ENCODE measurements around the gene NPAS3.

NPAS3 gene

DNA sequence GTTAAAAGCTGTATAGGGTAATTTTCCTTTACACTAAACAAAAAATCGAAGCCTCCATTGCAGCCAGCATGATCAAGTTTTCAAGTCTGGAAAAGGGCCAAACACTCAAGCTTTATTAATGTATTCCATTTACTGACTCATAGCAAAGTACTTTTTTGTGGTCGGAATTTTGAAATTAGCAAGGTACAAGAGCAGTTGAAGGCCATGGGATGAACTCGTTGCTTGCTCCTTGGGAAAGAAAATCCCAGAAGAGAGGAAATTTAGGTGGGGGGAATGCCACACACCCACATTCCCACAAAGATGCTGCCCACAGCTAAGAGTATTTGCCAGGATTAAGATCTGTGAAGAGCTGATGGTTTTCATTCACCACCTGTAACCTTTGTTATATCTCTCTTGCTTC, 678.5 kb downstream of the NPAS3 start:
- H3K9me3 ChIP-seq (replicated peaks; ENCODE audit: insufficient read depth, low read length): no peaks in the 10 kb centered on the region
- no peak overlapping the region for H2AFZ ChIP-seq (ENCODE audit: low read length)
- H3K79me2 ChIP-seq (ENCODE audit: low read length): no peaks in the 10 kb centered on the region
- no peaks in the 10 kb centered on the region for H3K4me1 ChIP-seq (ENCODE audit: low read length)
- no peak overlapping the region for H3K27ac ChIP-seq (ENCODE audit: low read length)
- no peaks in the 10 kb centered on the region for H4K20me1 ChIP-seq (ENCODE audit: insufficient read depth, low read length)
- no peaks in the 10 kb centered on the region for H3K9me2 ChIP-seq (replicated peaks; ENCODE audit: insufficient read depth, low read length)
- TF ChIP-seq EZH2 (optimal IDR thresholded peaks at IDR 0.05; ENCODE audit: low read depth, low read length) (no peak), EZH2phosphoT487 (IDR thresholded peaks at IDR 0.05; ENCODE audit: low read length) (no peak)
- TF ChIP-seq, protein P1, sequence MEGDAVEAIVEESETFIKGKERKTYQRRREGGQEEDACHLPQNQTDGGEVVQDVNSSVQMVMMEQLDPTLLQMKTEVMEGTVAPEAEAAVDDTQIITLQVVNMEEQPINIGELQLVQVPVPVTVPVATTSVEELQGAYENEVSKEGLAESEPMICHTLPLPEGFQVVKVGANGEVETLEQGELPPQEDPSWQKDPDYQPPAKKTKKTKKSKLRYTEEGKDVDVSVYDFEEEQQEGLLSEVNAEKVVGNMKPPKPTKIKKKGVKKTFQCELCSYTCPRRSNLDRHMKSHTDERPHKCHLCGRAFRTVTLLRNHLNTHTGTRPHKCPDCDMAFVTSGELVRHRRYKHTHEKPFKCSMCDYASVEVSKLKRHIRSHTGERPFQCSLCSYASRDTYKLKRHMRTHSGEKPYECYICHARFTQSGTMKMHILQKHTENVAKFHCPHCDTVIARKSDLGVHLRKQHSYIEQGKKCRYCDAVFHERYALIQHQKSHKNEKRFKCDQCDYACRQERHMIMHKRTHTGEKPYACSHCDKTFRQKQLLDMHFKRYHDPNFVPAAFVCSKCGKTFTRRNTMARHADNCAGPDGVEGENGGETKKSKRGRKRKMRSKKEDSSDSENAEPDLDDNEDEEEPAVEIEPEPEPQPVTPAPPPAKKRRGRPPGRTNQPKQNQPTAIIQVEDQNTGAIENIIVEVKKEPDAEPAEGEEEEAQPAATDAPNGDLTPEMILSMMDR (IDR thresholded peaks at IDR 0.05; ENCODE audit: low read length): no peak
- no peak overlapping the region for H3K4me3 ChIP-seq (ENCODE audit: low read length)
- H3K36me3 ChIP-seq (replicated peaks; ENCODE audit: insufficient read depth, low read length): no peaks in the 10 kb centered on the region
- H3K4me2 ChIP-seq (ENCODE audit: low read depth, low read length): no peak overlapping the region
- no peaks in the 10 kb centered on the region for H3K27me3 ChIP-seq (replicated peaks; ENCODE audit: insufficient read depth, low read length)
- H3F3A ChIP-seq (ENCODE audit: insufficient read depth, low read length): no peaks in the 10 kb centered on the region
- H3K9ac ChIP-seq (ENCODE audit: low read length): no peak overlapping the region
- DNase-seq: no peak

DNA sequence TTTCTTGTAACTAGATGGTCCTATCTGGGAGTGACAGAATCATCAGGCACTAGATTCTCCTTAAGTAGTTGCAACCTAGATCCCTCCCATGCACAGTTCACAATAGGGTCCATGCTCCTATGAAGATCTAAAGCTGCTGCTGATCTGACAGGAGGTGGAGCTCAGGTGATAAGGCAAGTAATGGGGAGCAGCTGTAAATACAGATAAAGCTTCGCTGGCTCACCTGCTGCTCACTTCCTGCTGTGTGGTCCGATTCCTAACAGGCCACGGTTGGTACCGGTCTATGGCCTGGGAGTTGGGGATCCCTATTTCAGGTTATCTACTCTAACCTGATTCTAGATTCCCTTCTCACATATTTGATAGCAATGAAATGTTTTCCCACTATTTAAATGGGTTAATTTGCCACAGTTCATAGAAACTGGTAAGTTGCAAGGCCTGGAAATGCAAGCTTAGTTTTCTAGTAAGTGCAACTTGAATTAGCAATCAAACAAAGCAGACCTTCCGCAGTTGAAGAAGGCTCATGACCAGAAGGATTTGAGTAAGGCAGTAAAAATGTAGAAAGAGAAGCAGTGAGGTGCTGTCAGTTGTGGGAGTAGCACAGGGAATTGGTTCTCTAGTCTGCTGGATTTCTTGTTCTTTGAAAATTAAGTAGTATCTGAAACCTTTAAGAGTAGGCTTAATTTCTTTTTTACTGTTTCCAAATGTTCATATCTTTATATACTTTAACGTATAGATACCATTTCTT, 679.9 kb downstream of the NPAS3 start:
- Histone ChIP-seq H2AFZ (ENCODE audit: low read length) (no peak overlapping the region), H3K4me2 (ENCODE audit: low read depth, low read length) (no peak overlapping the region), H3K9me3 (replicated peaks; ENCODE audit: insufficient read depth, low read length) (no peaks in the 10 kb centered on the region), H4K20me1 (ENCODE audit: insufficient read depth, low read length) (no peaks in the 10 kb centered on the region), H3K27me3 (replicated peaks; ENCODE audit: insufficient read depth, low read length) (no peaks in the 10 kb centered on the region), H3K9me2 (replicated peaks; ENCODE audit: insufficient read depth, low read length) (no peaks in the 10 kb centered on the region), H3K9ac (ENCODE audit: low read length) (no peak overlapping the region), H3K27ac (ENCODE audit: low read length) (no peak overlapping the region), H3K4me1 (ENCODE audit: low read length) (no peaks in the 10 kb centered on the region), H3F3A (ENCODE audit: insufficient read depth, low read length) (no peaks in the 10 kb centered on the region), H3K4me3 (ENCODE audit: low read length) (no peak overlapping the region), H3K79me2 (ENCODE audit: low read length) (no peaks in the 10 kb centered on the region), H3K36me3 (replicated peaks; ENCODE audit: insufficient read depth, low read length) (no peaks in the 10 kb centered on the region)
- TF ChIP-seq EZH2phosphoT487 (IDR thresholded peaks at IDR 0.05; ENCODE audit: low read length): no peak
- TF ChIP-seq EZH2 (optimal IDR thresholded peaks at IDR 0.05; ENCODE audit: low read depth, low read length): no peak
- TF ChIP-seq, protein P1 (IDR thresholded peaks at IDR 0.05; ENCODE audit: low read length): no peak
- DNase-seq: no peak

- Histone ChIP-seq H3K27ac (ENCODE audit: low read length) (no peak overlapping the region), H4K20me1 (ENCODE audit: insufficient read depth, low read length) (no peaks in the 10 kb centered on the region), H3K79me2 (ENCODE audit: low read length) (no peaks in the 10 kb centered on the region), H3K4me1 (ENCODE audit: low read length) (no peaks in the 10 kb centered on the region), H3K9me3 (replicated peaks; ENCODE audit: insufficient read depth, low read length) (no peaks in the 10 kb centered on the region), H3K4me3 (ENCODE audit: low read length) (no peak overlapping the region), H3K36me3 (replicated peaks; ENCODE audit: insufficient read depth, low read length) (no peaks in the 10 kb centered on the region), H3K27me3 (replicated peaks; ENCODE audit: insufficient read depth, low read length) (no peaks in the 10 kb centered on the region), H2AFZ (ENCODE audit: low read length) (no peak overlapping the region), H3F3A (ENCODE audit: insufficient read depth, low read length) (no peaks in the 10 kb centered on the region), H3K4me2 (ENCODE audit: low read depth, low read length) (no peak overlapping the region), H3K9me2 (replicated peaks; ENCODE audit: insufficient read depth, low read length) (no peaks in the 10 kb centered on the region), H3K9ac (ENCODE audit: low read length) (no peak overlapping the region)
- no peak for TF ChIP-seq EZH2 (optimal IDR thresholded peaks at IDR 0.05; ENCODE audit: low read depth, low read length)
- TF ChIP-seq, protein P1 (IDR thresholded peaks at IDR 0.05; ENCODE audit: low read length): no peak
- no peak for TF ChIP-seq EZH2phosphoT487 (IDR thresholded peaks at IDR 0.05; ENCODE audit: low read length)
- DNase-seq: no peak
These were observed 683.8 kb downstream of the NPAS3 start for GRCh38 chr14:33622496-33622895.
